ENCODE results near the gene SCGB1D1. TPM values are rescaled to one million over a fixed set of nuclear protein-coding genes. Genes with fewer than 3 reads are reported as not detected.

SCGB1D1 gene
- total RNA-seq, 4 donors from 2014 or later = not detected

- H3K27me3 ChIP-seq = peaks cover 0 to 34% (median 0%) of the 10 kb centered on the region in 4 donors
- TF ChIP-seq, protein P1, sequence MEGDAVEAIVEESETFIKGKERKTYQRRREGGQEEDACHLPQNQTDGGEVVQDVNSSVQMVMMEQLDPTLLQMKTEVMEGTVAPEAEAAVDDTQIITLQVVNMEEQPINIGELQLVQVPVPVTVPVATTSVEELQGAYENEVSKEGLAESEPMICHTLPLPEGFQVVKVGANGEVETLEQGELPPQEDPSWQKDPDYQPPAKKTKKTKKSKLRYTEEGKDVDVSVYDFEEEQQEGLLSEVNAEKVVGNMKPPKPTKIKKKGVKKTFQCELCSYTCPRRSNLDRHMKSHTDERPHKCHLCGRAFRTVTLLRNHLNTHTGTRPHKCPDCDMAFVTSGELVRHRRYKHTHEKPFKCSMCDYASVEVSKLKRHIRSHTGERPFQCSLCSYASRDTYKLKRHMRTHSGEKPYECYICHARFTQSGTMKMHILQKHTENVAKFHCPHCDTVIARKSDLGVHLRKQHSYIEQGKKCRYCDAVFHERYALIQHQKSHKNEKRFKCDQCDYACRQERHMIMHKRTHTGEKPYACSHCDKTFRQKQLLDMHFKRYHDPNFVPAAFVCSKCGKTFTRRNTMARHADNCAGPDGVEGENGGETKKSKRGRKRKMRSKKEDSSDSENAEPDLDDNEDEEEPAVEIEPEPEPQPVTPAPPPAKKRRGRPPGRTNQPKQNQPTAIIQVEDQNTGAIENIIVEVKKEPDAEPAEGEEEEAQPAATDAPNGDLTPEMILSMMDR (IDR thresholded peaks at IDR 0.05) = no peak
- TF ChIP-seq EP300 (IDR thresholded peaks at IDR 0.05) (no peak), POLR2AphosphoS5 (IDR thresholded peaks at IDR 0.05) (no peak), POLR2A (IDR thresholded peaks at IDR 0.05; ENCODE audit: low read depth) (no peak)
- DNase-seq (ENCODE audit: extremely low spot score) = no peak
- intact Hi-C loops (cut with DNase I) = no loop called here
- H3K27ac ChIP-seq (replicated peaks in 1 of 4) = no peak overlapping the region
- 83% methylated on average over 10 of the region's 10 CpGs for WGBS
- no peak overlapping the region for H3K4me3 ChIP-seq
- H3K9me3 ChIP-seq = peaks cover 0 to under 1% (median 0%) of the 10 kb centered on the region in 4 donors
- H3K36me3 ChIP-seq = no peaks in the 10 kb centered on the region
- H3K4me1 ChIP-seq = peaks cover 0 to 4% (median 4%) of the 10 kb centered on the region in 4 donors
Measured at GRCh38 chr11:62166371-62166770, 23.6 kb upstream of the SCGB1D1 start.

- Histone ChIP-seq H3K36me3 (no peaks in the 10 kb centered on the region), H3K9me3 (no peaks in the 10 kb centered on the region), H3K27ac (replicated peaks in 1 of 4) (no peak overlapping the region), H3K27me3 (peaks cover 0 to 40% (median 3%) of the 10 kb centered on the region in 4 donors), H3K4me1 (peaks cover 0 to 12% (median 6%) of the 10 kb centered on the region in 4 donors), H3K4me3 (no peak overlapping the region)
- no peak for DNase-seq (ENCODE audit: extremely low spot score)
- intact Hi-C loops (cut with DNase I) = no loop called here
- TF ChIP-seq EP300 (IDR thresholded peaks at IDR 0.05) = no peak
- TF ChIP-seq POLR2A (IDR thresholded peaks at IDR 0.05; ENCODE audit: low read depth) = no peak
- TF ChIP-seq, protein P1 (IDR thresholded peaks at IDR 0.05) = no peak
- TF ChIP-seq POLR2AphosphoS5 (IDR thresholded peaks at IDR 0.05) = no peak
- 51% methylated on average over 3 of the region's 10 CpGs for WGBS
Measured at GRCh38 chr11:62169448-62169847, 20.6 kb upstream of the SCGB1D1 start.

DNA sequence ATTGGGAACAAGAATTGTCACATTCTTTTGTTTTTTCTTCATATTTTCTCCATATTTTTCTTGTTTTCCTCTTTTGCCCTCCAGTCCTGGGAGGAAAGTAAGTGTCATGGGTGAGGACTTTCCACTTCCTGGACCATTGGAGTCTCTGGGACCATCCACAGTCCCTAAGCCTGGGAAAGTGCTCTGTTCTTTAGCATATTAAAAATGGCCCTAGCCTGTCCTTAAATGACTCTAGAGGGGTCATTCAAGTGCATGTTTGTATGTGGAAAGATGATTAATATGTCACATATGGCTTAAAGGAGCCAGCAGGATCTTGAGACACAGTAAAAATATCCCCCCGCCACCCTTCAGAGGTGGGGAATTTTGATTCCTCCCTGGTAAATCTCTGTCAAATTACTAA, 20.1 kb upstream of the SCGB1D1 start:
- H3K4me3 ChIP-seq = no peak overlapping the region
- intact Hi-C loops (cut with DNase I) = loop anchor here (2.0 to 10.0 kb wide), 2 partner anchors 141 to 205 kb away; no protein-coding TSS in a partner anchor
- peaks cover 0 to 12% (median 6%) of the 10 kb centered on the region in 4 donors for H3K4me1 ChIP-seq
- H3K9me3 ChIP-seq = no peaks in the 10 kb centered on the region
- H3K27me3 ChIP-seq = peaks cover 0 to 40% (median 3%) of the 10 kb centered on the region in 4 donors
- no peak for TF ChIP-seq POLR2AphosphoS5 (IDR thresholded peaks at IDR 0.05)
- TF ChIP-seq EP300 (IDR thresholded peaks at IDR 0.05) = no peak
- TF ChIP-seq, protein P1 (IDR thresholded peaks at IDR 0.05) = no peak
- no peak for TF ChIP-seq POLR2A (IDR thresholded peaks at IDR 0.05; ENCODE audit: low read depth)
- H3K36me3 ChIP-seq = no peaks in the 10 kb centered on the region
- DNase-seq (ENCODE audit: extremely low spot score) = no peak
- WGBS = 91% methylated on average over 1 of the region's 1 CpG
- H3K27ac ChIP-seq (replicated peaks in 1 of 4) = no peak overlapping the region

- no peak for TF ChIP-seq EP300 (IDR thresholded peaks at IDR 0.05)
- TF ChIP-seq, protein P1 (IDR thresholded peaks at IDR 0.05) = peak; percentile 58 to 62 (median 61)
- Histone ChIP-seq H3K27ac (replicated peaks in 1 of 4) (peak overlapping the region in 3 of 4 donors; percentile 10 to 19 (median 14)), H3K4me3 (no peak overlapping the region), H3K36me3 (no peaks in the 10 kb centered on the region), H3K9me3 (no peaks in the 10 kb centered on the region), H3K4me1 (peaks cover 0 to 12% (median 6%) of the 10 kb centered on the region in 4 donors), H3K27me3 (peaks cover 0 to 45% (median 3%) of the 10 kb centered on the region in 4 donors)
- WGBS = 5% methylated on average over 14 of the region's 14 CpGs
- intact Hi-C loops (cut with DNase I) = loop anchor here (2.0 to 10.0 kb wide), 2 partner anchors 140 to 204 kb away; no protein-coding TSS in a partner anchor
- DNase-seq (ENCODE audit: extremely low spot score) = peak; percentile 95
Measured at GRCh38 chr11:62171261-62171723, 18.7 kb upstream of the SCGB1D1 start.

DNA sequence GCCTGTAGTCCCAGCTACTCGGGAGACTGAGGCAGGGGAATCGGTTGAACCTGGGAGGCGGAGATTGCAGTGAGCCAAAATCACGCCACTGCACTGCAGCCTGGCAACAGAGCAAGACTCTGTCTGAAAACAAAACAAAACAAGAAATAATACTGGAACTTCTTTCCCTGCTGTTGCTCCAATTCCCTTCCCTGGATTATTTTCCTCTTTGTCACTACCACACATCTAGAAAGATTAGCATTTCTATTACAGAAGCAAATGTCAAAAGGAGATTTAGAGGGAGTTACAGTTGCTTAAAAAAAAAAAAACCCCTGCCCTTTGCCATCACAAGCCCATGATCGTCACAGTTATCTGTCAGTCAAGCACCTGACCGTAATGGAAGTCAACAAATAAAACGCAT, 17.7 kb upstream of the SCGB1D1 start:
- 54% methylated on average over 7 of the region's 7 CpGs for WGBS

More for the DNA sequence above, 17.7 kb upstream of the SCGB1D1 start:
- Histone ChIP-seq H3K9me3 (no peaks in the 10 kb centered on the region), H3K36me3 (no peaks in the 10 kb centered on the region), H3K4me3 (no peak overlapping the region), H3K4me1 (peaks cover 0 to 12% (median 6%) of the 10 kb centered on the region in 4 donors), H3K27ac (replicated peaks in 1 of 4) (no peak overlapping the region), H3K27me3 (peaks cover 0 to 39% (median 3%) of the 10 kb centered on the region in 4 donors)
- intact Hi-C loops (cut with DNase I) = loop anchor here (10.0 kb wide), 1 partner anchor 203 kb away; no protein-coding TSS in a partner anchor
- DNase-seq (ENCODE audit: extremely low spot score) = no peak
- no peak for TF ChIP-seq POLR2AphosphoS5 (IDR thresholded peaks at IDR 0.05)
- TF ChIP-seq POLR2A (IDR thresholded peaks at IDR 0.05; ENCODE audit: low read depth) = no peak
- TF ChIP-seq EP300 (IDR thresholded peaks at IDR 0.05) = no peak
- TF ChIP-seq, protein P1 (IDR thresholded peaks at IDR 0.05) = no peak
